ENCODE results near the gene PRMT2.

Gene PRMT2

DNA sequence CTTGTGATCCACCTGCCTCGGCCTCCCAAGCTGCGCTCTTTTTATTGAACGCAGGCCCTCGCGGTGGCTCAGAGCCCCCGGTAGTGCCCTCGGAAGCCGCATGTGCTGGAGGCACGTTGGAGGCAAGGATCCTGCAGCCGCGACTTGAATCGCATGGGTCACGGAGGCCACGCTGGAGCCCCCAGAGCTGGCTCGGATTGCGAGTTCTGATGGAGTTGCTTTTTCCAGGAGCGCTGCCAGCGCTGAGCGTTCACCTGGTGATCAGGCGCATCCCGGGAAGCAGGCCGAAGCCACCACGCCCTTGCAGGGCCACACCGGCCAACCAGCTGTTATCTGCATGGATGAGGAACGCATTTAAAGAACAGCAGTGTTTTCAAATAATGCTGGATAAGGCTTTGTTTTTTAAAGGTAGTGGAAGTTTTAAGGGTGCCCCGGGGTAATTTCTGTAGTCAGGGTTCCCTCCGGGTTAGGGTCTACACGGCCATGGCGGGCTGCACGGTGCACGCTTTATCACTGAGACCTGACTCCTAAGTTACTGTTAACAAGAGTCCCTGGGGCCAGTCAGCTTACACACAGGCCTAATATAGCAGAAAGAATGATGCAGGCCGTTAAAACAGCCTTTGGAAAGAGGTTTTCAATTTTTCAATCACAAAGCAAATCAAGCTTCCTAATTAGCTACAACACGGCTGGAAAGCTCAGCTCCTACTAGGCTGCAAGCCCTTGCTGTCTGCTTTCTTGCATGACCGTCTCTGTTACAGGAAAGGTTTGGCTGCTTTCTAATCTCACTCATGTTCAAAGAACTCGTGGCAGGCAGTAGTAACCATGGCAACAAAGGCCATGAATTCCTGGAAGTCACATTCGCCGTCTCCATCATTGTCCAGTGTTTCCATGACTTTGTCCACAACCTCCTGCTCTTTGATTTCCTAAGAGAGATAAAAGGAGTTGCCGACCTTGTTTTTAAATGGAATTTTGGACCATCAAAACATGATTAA lies 36.6 kb upstream of the PRMT2 start:
- POLR2A ChIA-PET, result no interaction called here

DNA sequence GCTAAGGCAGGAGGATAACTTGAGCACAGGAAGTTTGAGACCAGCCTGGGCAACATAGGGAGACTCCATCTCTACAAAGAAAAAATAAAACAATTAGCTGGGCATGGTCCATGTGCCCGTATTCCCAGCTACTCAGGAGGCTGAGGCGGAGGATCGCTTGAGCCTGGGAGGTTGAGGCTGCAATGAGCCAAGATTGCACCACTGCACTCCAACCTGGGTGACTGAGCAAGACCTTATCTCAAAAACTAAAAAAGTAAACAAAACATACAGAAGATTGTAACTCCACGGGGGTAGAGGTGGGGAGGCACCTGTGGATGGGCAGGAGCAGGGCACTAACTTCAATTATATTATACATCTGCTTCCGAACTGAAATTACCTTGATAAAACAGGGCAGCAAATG lies 35.2 kb upstream of the PRMT2 start:
- POLR2A ChIA-PET, result no interaction called here
- CTCF ChIA-PET, result no interaction called here
- TF ChIP-seq, protein P1, sequence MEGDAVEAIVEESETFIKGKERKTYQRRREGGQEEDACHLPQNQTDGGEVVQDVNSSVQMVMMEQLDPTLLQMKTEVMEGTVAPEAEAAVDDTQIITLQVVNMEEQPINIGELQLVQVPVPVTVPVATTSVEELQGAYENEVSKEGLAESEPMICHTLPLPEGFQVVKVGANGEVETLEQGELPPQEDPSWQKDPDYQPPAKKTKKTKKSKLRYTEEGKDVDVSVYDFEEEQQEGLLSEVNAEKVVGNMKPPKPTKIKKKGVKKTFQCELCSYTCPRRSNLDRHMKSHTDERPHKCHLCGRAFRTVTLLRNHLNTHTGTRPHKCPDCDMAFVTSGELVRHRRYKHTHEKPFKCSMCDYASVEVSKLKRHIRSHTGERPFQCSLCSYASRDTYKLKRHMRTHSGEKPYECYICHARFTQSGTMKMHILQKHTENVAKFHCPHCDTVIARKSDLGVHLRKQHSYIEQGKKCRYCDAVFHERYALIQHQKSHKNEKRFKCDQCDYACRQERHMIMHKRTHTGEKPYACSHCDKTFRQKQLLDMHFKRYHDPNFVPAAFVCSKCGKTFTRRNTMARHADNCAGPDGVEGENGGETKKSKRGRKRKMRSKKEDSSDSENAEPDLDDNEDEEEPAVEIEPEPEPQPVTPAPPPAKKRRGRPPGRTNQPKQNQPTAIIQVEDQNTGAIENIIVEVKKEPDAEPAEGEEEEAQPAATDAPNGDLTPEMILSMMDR (IDR thresholded peaks at IDR 0.05; ENCODE audit: insufficient read depth, low read length, missing control alignments), result no peak
- DNase-seq (ENCODE audit: low read depth, low spot score), result no peak
- no peak overlapping the region for H3K4me3 ChIP-seq (ENCODE audit: low read depth, low read length)

More for the DNA sequence above, 36.6 kb upstream of the PRMT2 start:
- H3K4me3 ChIP-seq (ENCODE audit: low read depth, low read length), result no peak overlapping the region
- TF ChIP-seq, protein P1 (IDR thresholded peaks at IDR 0.05; ENCODE audit: insufficient read depth, low read length, missing control alignments), result no peak
- peak; percentile 77 for DNase-seq (ENCODE audit: low read depth, low spot score)
- CTCF ChIA-PET, result no interaction called here

DNA sequence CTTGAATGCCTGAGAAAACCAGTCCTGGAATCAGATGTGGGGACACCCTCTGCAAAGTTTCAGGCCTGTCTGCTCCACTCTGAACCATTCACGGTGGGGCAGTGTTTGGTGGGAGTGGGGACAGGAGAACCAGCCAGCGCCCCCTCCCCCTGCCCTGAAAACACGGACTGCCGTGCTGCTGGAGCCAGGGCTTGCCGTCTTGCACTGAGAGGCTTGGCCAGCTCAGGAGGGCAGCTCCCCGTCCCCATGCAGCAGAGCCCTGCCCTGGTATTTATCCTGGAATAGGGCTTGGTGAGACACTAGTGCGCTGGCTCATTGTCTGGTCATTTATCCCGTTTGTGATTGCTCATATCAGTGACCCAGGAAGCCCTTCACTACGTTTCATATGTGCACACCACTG lies 34.5 kb upstream of the PRMT2 start:
- no peak for DNase-seq (ENCODE audit: low read depth, low spot score)
- ChIA-PET POLR2A (no interaction called here), CTCF (no interaction called here)
- no peak overlapping the region for H3K4me3 ChIP-seq (ENCODE audit: low read depth, low read length)
- TF ChIP-seq, protein P1 (IDR thresholded peaks at IDR 0.05; ENCODE audit: insufficient read depth, low read length, missing control alignments), result no peak

- CTCF ChIA-PET, result no interaction called here
- no peak for DNase-seq (ENCODE audit: low read depth, low spot score)
- POLR2A ChIA-PET, result no interaction called here
- TF ChIP-seq, protein P1 (IDR thresholded peaks at IDR 0.05; ENCODE audit: insufficient read depth, low read length, missing control alignments), result no peak
- H3K4me3 ChIP-seq (ENCODE audit: low read depth, low read length), result no peak overlapping the region
Measured at GRCh38 chr21:46603228-46603627, 32.2 kb upstream of the PRMT2 start.

GRCh38 chr21:46604329-46604974 lies 31.0 kb upstream of the PRMT2 start:
- POLR2A ChIA-PET, result no interaction called here
- no peak overlapping the region for H3K4me3 ChIP-seq (ENCODE audit: low read depth, low read length)
- CTCF ChIA-PET, result no interaction called here
- TF ChIP-seq, protein P1 (IDR thresholded peaks at IDR 0.05; ENCODE audit: insufficient read depth, low read length, missing control alignments), result no peak
- no peak for DNase-seq (ENCODE audit: low read depth, low spot score)
